ENCODE data around the gene SRPRA.

SRPRA gene

GRCh38 chr11:126263489-126263888 lies 5.2 kb downstream of the SRPRA start:
- Histone ChIP-seq H3K9ac (ENCODE audit: low read length) (no peak overlapping the region), H4K20me1 (ENCODE audit: low read depth, low read length) (no peaks in the 10 kb centered on the region), H3K27me3 (ENCODE audit: low read length) (no peaks in the 10 kb centered on the region), H3F3A (ENCODE audit: insufficient read depth) (no peaks in the 10 kb centered on the region), H2AFZ (ENCODE audit: low read depth, low read length, severe bottlenecking) (no peak overlapping the region), H3K79me2 (ENCODE audit: insufficient read depth, low read length) (peaks cover 11% of the 10 kb centered on the region), H3K4me2 (ENCODE audit: low read depth, low read length, poor library complexity, severe bottlenecking) (no peak overlapping the region), H3K9me3 (ENCODE audit: insufficient read depth, low read length) (no peaks in the 10 kb centered on the region), H3K27ac (ENCODE audit: low read depth, low read length) (no peak overlapping the region), H3K9me2 (replicated peaks; ENCODE audit: insufficient read depth, low read length) (no peaks in the 10 kb centered on the region), H3K4me3 (ENCODE audit: insufficient read depth, low read length, poor library complexity, severe bottlenecking) (no peak overlapping the region), H3K36me3 (ENCODE audit: low read length) (no peaks in the 10 kb centered on the region)
- TF ChIP-seq EZH2phosphoT487 (conservative IDR thresholded peaks at IDR 0.05; ENCODE audit: low read length), result no peak

GRCh38 chr11:126262216-126262615 lies 6.5 kb downstream of the SRPRA start:
- TF ChIP-seq CTCF (IDR thresholded peaks at IDR 0.05; ENCODE audit: insufficient read depth, low read length, poor library complexity, severe bottlenecking), result no peak
- no peak for TF ChIP-seq EZH2phosphoT487 (conservative IDR thresholded peaks at IDR 0.05; ENCODE audit: low read length)
- no peaks in the 10 kb centered on the region for H3K9me3 ChIP-seq (ENCODE audit: insufficient read depth, low read length)
- no peaks in the 10 kb centered on the region for H3K27me3 ChIP-seq (ENCODE audit: low read length)
- H3K27ac ChIP-seq (ENCODE audit: low read depth, low read length), result no peak overlapping the region
- H4K20me1 ChIP-seq (ENCODE audit: low read depth, low read length), result no peaks in the 10 kb centered on the region
- H3K79me2 ChIP-seq (ENCODE audit: insufficient read depth, low read length), result no peaks in the 10 kb centered on the region
- H3K4me3 ChIP-seq (ENCODE audit: insufficient read depth, low read length, poor library complexity, severe bottlenecking), result no peak overlapping the region
- H3K9ac ChIP-seq (ENCODE audit: low read length), result no peak overlapping the region
- H2AFZ ChIP-seq (ENCODE audit: low read depth, low read length, severe bottlenecking), result no peak overlapping the region
- no peaks in the 10 kb centered on the region for H3F3A ChIP-seq (ENCODE audit: insufficient read depth)
- H3K36me3 ChIP-seq (ENCODE audit: low read length), result no peaks in the 10 kb centered on the region
- H3K4me2 ChIP-seq (ENCODE audit: low read depth, low read length, poor library complexity, severe bottlenecking), result no peak overlapping the region
- no peaks in the 10 kb centered on the region for H3K9me2 ChIP-seq (replicated peaks; ENCODE audit: insufficient read depth, low read length)

GRCh38 chr11:126257764-126258163 lies 10.9 kb downstream of the SRPRA start:
- TF ChIP-seq EZH2phosphoT487 (conservative IDR thresholded peaks at IDR 0.05; ENCODE audit: low read length) (no peak), CTCF (IDR thresholded peaks at IDR 0.05; ENCODE audit: insufficient read depth, low read length, poor library complexity, severe bottlenecking) (no peak)
- Histone ChIP-seq H3K9me3 (ENCODE audit: insufficient read depth, low read length) (no peaks in the 10 kb centered on the region), H3K27me3 (ENCODE audit: low read length) (no peaks in the 10 kb centered on the region), H3K4me3 (ENCODE audit: insufficient read depth, low read length, poor library complexity, severe bottlenecking) (no peak overlapping the region), H3K27ac (ENCODE audit: low read depth, low read length) (no peak overlapping the region), H3K4me2 (ENCODE audit: low read depth, low read length, poor library complexity, severe bottlenecking) (no peak overlapping the region), H3K9me2 (replicated peaks; ENCODE audit: insufficient read depth, low read length) (no peaks in the 10 kb centered on the region), H3K79me2 (ENCODE audit: insufficient read depth, low read length) (no peaks in the 10 kb centered on the region), H3F3A (ENCODE audit: insufficient read depth) (no peaks in the 10 kb centered on the region), H2AFZ (ENCODE audit: low read depth, low read length, severe bottlenecking) (no peak overlapping the region), H4K20me1 (ENCODE audit: low read depth, low read length) (no peaks in the 10 kb centered on the region), H3K36me3 (ENCODE audit: low read length) (no peaks in the 10 kb centered on the region), H3K9ac (ENCODE audit: low read length) (no peak overlapping the region)

GRCh38 chr11:126257144-126257543 lies 11.6 kb downstream of the SRPRA start:
- Histone ChIP-seq H3K9me2 (replicated peaks; ENCODE audit: insufficient read depth, low read length) (no peaks in the 10 kb centered on the region), H2AFZ (ENCODE audit: low read depth, low read length, severe bottlenecking) (no peak overlapping the region), H3K36me3 (ENCODE audit: low read length) (no peaks in the 10 kb centered on the region), H3K27ac (ENCODE audit: low read depth, low read length) (no peak overlapping the region), H3K9me3 (ENCODE audit: insufficient read depth, low read length) (no peaks in the 10 kb centered on the region), H3K9ac (ENCODE audit: low read length) (no peak overlapping the region), H3K27me3 (ENCODE audit: low read length) (no peaks in the 10 kb centered on the region), H4K20me1 (ENCODE audit: low read depth, low read length) (no peaks in the 10 kb centered on the region), H3K79me2 (ENCODE audit: insufficient read depth, low read length) (no peaks in the 10 kb centered on the region), H3K4me3 (ENCODE audit: insufficient read depth, low read length, poor library complexity, severe bottlenecking) (no peak overlapping the region), H3F3A (ENCODE audit: insufficient read depth) (no peaks in the 10 kb centered on the region), H3K4me2 (ENCODE audit: low read depth, low read length, poor library complexity, severe bottlenecking) (no peak overlapping the region)
- no peak for TF ChIP-seq EZH2phosphoT487 (conservative IDR thresholded peaks at IDR 0.05; ENCODE audit: low read length)
- TF ChIP-seq CTCF (IDR thresholded peaks at IDR 0.05; ENCODE audit: insufficient read depth, low read length, poor library complexity, severe bottlenecking), result no peak

Measured in SU-DHL-6 (cell line).